HG03025 (cell line): ENCODE results near the gene PRSS21.

ENCODE experiments used
- ATAC-seq: cut with Tn5 transposase; IDR thresholded peaks from one replicate; pipeline ENCODE4 v1.9.1; 2021; ENCODE audit warnings: mild to moderate bottlenecking, moderate library complexity; ENCODE audit not compliant: unreplicated experiment, low FRiP score

Gene PRSS21

GRCh38 chr16:2839650-2840450, 22.8 kb downstream of the PRSS21 start:
- ATAC-seq = no peak

GRCh38 chr16:2840914-2841313, 23.9 kb downstream of the PRSS21 start:
- ATAC-seq = no peak

DNA sequence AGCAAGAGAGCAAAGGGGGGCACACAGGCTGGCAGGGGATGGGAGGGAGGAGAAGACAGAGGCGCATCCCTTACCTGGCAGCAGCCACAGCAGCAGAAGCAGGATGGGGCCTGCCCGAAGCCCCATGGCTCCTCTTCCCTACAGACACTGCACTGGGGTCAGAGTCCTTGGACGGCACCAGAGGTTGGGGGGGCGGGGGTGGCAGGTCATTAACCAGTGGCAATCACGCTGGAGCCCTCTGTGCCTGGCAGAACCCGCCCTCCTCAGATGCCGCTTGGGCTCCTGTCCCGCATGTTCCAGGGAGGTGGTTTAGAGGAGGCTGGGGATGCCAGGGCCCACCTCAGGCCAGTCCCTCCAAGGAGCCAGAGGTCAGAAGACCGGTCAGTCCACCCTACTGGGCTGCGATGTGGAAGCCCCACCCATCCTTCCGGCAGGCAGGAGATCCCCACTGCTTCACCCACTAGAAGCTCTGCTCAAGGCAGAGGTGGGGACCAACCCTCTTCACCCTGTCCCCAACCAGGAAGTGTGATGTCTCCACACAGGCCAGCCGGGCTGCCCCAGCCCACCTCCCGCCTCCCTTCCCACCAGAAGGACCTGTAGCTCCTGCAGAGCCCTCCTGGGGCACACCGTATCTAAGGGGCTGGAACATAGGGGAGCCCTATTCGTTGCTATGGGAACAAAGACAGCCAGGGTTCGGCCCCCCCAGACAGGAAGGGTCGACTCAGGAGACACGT, 24.7 kb downstream of the PRSS21 start:
- ATAC-seq = no peak

GRCh38 chr16:2842340-2843000, 25.4 kb downstream of the PRSS21 start:
- ATAC-seq = no peak

GRCh38 chr16:2843526-2843925, 26.5 kb downstream of the PRSS21 start:
- no peak for ATAC-seq

- no peak for ATAC-seq
Measured at GRCh38 chr16:2845116-2845515, 28.1 kb downstream of the PRSS21 start.

DNA sequence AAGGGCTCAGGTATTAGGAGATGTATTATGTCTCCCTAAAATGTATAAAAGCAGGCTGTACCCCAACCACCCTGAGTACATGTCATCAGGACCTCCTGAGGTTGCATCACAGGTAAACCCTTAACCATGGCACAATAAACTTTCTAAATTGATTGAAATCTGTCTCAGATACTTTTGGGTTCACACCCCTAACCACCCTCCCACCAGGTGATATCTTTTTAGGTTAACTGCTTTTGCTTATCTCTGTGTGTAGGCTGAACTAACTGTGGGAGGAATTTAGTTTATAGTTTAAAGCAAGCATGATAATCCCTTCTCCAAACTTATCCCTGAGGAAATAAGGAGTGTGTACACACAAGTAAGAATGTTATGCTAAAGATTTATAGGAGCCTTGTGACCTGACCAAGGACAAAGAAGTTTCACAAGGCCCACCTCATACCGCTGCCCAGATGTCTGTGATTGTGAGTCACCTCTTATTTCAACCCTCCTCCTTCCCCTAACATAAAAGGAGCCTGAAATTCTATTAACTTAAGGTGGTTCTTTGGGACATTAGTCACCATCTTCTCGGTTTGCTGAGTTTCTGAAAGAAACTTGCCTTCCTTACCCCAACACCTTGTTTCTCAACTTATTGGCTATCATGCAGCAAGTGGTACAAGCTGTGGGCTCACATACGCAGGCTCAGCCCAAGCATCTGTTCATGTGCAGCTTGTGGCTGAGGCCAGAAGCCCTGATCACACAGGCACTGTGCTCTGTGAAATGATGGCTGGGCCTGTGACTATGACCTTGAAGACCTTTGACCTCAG, 29.7 kb downstream of the PRSS21 start:
- no peak for ATAC-seq

GRCh38 chr16:2848933-2849725, 32.1 kb downstream of the PRSS21 start:
- no peak for ATAC-seq

DNA sequence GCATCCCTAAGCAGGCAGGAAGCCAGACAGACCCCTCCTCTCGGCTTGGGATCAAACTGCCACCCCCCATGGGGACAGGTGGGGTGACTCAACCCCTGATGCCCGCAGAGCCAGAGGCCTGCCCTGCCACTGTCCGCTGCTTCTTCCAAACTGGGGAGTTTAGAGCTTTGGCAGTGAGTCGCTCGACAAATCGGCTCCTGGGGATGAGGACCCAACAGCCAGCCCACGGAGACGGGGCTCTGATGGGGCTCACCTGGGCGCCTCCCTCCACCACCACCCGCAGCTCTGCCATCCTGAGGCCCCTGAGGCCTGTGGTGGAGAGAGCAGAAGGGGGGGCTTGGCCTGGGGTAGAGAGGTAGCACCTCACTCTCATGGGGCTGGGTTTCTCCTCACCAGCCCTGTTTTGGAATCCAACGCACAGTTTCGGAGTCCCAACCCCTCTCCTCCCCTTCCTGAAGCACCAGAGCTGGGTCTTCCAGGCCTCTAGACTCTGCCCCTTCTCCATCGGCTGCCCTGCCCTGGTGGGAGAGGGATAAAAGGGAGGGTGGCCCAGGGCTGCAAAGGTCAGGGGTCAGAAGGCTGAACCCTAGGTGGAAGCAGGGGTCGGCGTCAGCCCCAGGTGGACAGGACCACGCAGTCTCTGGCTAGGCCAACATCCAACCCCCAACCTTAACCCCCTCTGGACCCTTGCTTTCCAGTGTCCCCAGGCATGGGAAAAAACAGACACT, 35.1 kb downstream of the PRSS21 start:
- ATAC-seq = no peak

GRCh38 chr16:2852731-2853507, 35.9 kb downstream of the PRSS21 start:
- no peak for ATAC-seq

GRCh38 chr16:2853531-2854073, 36.6 kb downstream of the PRSS21 start:
- ATAC-seq = no peak

GRCh38 chr16:2854700-2855309, 37.8 kb downstream of the PRSS21 start:
- no peak for ATAC-seq

- no peak for ATAC-seq
Measured at GRCh38 chr16:2855536-2855935, 38.5 kb downstream of the PRSS21 start.

DNA sequence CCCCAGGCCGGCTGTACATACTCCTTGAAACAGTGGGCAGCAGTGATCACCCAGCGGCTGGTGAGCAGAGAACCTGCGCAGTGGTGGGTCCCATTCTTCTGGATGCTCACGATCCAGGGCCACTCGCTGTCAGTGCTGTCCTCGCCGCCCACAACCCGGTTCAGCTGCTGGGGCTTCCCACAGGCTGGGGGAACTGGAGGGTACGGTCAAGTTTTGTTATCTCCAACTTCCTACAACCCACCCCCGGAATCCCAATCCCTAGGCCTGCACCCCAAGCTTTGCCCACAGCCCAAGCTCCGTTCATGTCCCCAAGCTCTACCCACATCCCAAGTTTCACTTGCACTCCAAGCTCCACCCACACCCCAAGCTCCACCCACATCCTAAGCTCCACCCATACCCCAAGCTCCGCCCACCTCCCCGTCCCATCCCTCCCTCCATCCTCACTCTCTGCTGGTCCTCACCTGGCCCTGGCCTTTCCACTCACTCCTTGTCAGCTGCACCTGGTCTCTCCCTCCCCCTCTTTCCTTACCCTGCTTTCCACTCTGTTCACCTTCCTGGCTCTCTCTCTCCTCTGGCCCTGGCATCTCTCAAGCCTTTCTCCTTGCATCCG, 39.1 kb downstream of the PRSS21 start:
- no peak for ATAC-seq

- ATAC-seq = no peak
Measured at GRCh38 chr16:2856686-2857450, 39.8 kb downstream of the PRSS21 start.

DNA sequence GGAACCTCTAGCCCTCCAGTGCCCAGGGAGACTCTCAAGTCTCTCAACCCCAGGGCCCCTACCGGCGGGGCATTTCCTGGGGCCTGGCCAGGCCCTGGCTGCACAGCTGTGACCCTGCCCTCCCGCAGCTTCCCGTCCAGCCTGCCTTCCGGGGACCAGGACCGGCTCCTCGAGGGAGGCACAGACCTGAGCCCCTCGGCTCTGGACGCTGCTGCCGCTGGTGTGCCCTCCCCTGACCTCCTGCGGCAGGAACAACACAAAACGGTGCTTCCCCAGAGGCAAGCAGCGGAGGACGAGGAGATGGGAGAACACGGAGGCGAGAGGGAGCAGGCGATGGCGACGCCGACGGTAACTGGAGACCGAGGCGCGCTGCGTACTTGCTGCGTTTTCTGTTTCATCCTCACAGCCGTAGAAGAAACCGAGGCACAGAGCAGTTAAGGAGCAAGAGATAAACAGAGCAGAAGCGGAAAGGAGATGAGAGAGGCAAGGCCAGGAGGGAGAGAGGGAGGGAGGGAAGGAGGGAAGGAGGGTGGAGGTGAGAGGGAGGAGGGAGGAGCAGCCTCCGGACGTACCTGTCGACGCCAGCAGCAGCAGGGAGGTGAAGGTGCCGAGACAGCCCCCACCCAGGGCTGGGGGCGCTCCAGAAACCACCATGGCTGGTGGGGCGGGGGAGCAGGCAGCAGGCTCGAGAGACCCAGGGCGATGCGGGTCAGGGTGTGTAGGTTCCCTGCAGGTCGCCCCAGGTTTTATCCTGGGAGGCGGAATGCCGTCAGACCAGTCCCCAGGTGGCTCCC, 40.6 kb downstream of the PRSS21 start, which contains the start of gene PRSS22:
TSS of gene PRSS22 (minus strand) at position 720 of the 794 bp plus-strand sequence. CDS start at position 654, 66 bp downstream.
- no peak for ATAC-seq
